ENCODE measurements around the gene WEE2. TPM values are rescaled to one million over a fixed set of nuclear protein-coding genes. Genes with fewer than 3 reads are reported as not detected.

The WEE2 gene
- total RNA-seq, 4 donors from 2014 or later: not detected

GRCh38 chr7:141715018-141715417 lies 6.9 kb downstream of the WEE2 start:
- H3K27ac ChIP-seq: no peak overlapping the region
- no peaks in the 10 kb centered on the region for H3K9me3 ChIP-seq
- H3K36me3 ChIP-seq: no peaks in the 10 kb centered on the region
- H3K4me1 ChIP-seq: no peaks in the 10 kb centered on the region
- TF ChIP-seq POLR2A (IDR thresholded peaks at IDR 0.05) (no peak), CTCF (IDR thresholded peaks at IDR 0.05) (no peak)
- DNase-seq: no peak
- no peaks in the 10 kb centered on the region for H3K27me3 ChIP-seq
- H3K4me3 ChIP-seq: no peak overlapping the region

- DNase-seq: no peak
- Histone ChIP-seq H3K9me3 (no peaks in the 10 kb centered on the region), H3K27me3 (no peaks in the 10 kb centered on the region), H3K4me3 (no peak overlapping the region), H3K4me1 (no peaks in the 10 kb centered on the region), H3K36me3 (no peaks in the 10 kb centered on the region), H3K27ac (no peak overlapping the region)
- TF ChIP-seq CTCF (IDR thresholded peaks at IDR 0.05) (no peak), POLR2A (IDR thresholded peaks at IDR 0.05) (no peak)
Measured at GRCh38 chr7:141715794-141716689, 7.9 kb downstream of the WEE2 start.

GRCh38 chr7:141717450-141717849 lies 9.3 kb downstream of the WEE2 start:
- TF ChIP-seq CTCF (IDR thresholded peaks at IDR 0.05) (no peak), POLR2A (IDR thresholded peaks at IDR 0.05) (no peak)

GRCh38 chr7:141722529-141722928 lies 14.4 kb downstream of the WEE2 start:
- H3K27me3 ChIP-seq: no peaks in the 10 kb centered on the region
- H3K4me3 ChIP-seq: no peak overlapping the region
- H3K4me1 ChIP-seq: no peaks in the 10 kb centered on the region
- TF ChIP-seq CTCF (IDR thresholded peaks at IDR 0.05) (no peak), POLR2A (IDR thresholded peaks at IDR 0.05) (no peak)
- no peak overlapping the region for H3K27ac ChIP-seq
- H3K9me3 ChIP-seq: no peaks in the 10 kb centered on the region
- no peaks in the 10 kb centered on the region for H3K36me3 ChIP-seq
- no peak for DNase-seq

More at GRCh38 chr7:141717450-141717849, 9.3 kb downstream of the WEE2 start:
- H3K27me3 ChIP-seq: no peaks in the 10 kb centered on the region
- H3K4me1 ChIP-seq: no peaks in the 10 kb centered on the region
- H3K9me3 ChIP-seq: no peaks in the 10 kb centered on the region
- H3K36me3 ChIP-seq: no peaks in the 10 kb centered on the region
- no peak overlapping the region for H3K27ac ChIP-seq
- H3K4me3 ChIP-seq: no peak overlapping the region
- DNase-seq: no peak

- no peak overlapping the region for H3K27ac ChIP-seq
- H3K27me3 ChIP-seq: no peaks in the 10 kb centered on the region
- no peaks in the 10 kb centered on the region for H3K4me1 ChIP-seq
- TF ChIP-seq CTCF (IDR thresholded peaks at IDR 0.05) (no peak), POLR2A (IDR thresholded peaks at IDR 0.05) (no peak)
- DNase-seq: no peak
- no peak overlapping the region for H3K4me3 ChIP-seq
- H3K36me3 ChIP-seq: no peaks in the 10 kb centered on the region
- H3K9me3 ChIP-seq: no peaks in the 10 kb centered on the region
Measured at GRCh38 chr7:141729020-141729419, 20.9 kb downstream of the WEE2 start.

Measured in Peyer's patch (tissue), 4 donors.